A673 (cell line): Measurements from ENCODE around the gene NFKBIL1.

ENCODE experiments used
- CTCF ChIP-seq: fragments of 300-800, 200-600 bp; sonication (generic); conservative IDR thresholded peaks from 2 replicates; pipeline ENCODE4 v1.5.1; 2017; ENCODE audit warnings: low read depth, mild to moderate bottlenecking, antibody characterized with exemption, low read length, moderate library complexity, mixed read lengths
- EZH2 ChIP-seq: fragments of 200-600 bp; sonication (generic); IDR thresholded peaks from 2 replicates; pipeline ENCODE4 v1.6.1; 2017; ENCODE audit warnings: borderline replicate concordance, low read depth, mild to moderate bottlenecking, mixed read lengths, antibody characterized with exemption, low read length; ENCODE audit not compliant: poor library complexity, severe bottlenecking

GRCh38 chr6:31573239-31574105 is 26.1 kb downstream of the NFKBIL1 start:
- TF ChIP-seq CTCF (no peak), EZH2 (no peak)
